ENCODE measurements around the gene BNIPL. TPM values are rescaled to one million over a fixed set of nuclear protein-coding genes. Genes with fewer than 3 reads are reported as not detected.

Gene BNIPL, protein sequence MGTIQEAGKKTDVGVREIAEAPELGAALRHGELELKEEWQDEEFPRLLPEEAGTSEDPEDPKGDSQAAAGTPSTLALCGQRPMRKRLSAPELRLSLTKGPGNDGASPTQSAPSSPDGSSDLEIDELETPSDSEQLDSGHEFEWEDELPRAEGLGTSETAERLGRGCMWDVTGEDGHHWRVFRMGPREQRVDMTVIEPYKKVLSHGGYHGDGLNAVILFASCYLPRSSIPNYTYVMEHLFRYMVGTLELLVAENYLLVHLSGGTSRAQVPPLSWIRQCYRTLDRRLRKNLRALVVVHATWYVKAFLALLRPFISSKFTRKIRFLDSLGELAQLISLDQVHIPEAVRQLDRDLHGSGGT
- 100 to 1,000 TPM; 111 to 159 TPM for polyA plus RNA-seq

GRCh38 chr1:151036356-151036755, at the start of gene BNIPL:
Gene BNIPL, plus strand, starts transcription at chr1:151036586. Its CDS starts 140 bp downstream, at chr1:151036726.
- H3K4me3 ChIP-seq (ENCODE audit: low read depth in 1 of 2, low read length in 2 of 2) = peak within 1 kb of the TSS; percentile 24 to 67
- no peaks in the 10 kb centered on the region for H3K27me3 ChIP-seq (ENCODE audit: control insufficient read depth in 1 of 2, insufficient read depth in 2 of 2, low read length in 2 of 2)
- peak within 1 kb of the TSS; percentile 82 to 85 for H3K27ac ChIP-seq (ENCODE audit: low read depth in 2 of 2, low read length in 1 of 2)
- H3K9me3 ChIP-seq (ENCODE audit: control insufficient read depth in 2 of 2, insufficient read depth in 1 of 2, low read depth in 1 of 2, low read length in 1 of 2) = no peaks in the 10 kb centered on the region
- H3K4me1 ChIP-seq (ENCODE audit: control insufficient read depth in 2 of 2, insufficient read depth in 2 of 2, low read length in 1 of 2) = peaks cover 3 to 4% of the 10 kb centered on the region in 2 donors
- 33 to 50% methylated on average over 2 of the region's 2 CpGs for WGBS, 2 donors
- H3K36me3 ChIP-seq (ENCODE audit: control insufficient read depth in 2 of 2, insufficient read depth in 2 of 2, low read length in 1 of 2) = peaks cover 6 to 11% of the 10 kb centered on the region in 2 donors

DNA sequence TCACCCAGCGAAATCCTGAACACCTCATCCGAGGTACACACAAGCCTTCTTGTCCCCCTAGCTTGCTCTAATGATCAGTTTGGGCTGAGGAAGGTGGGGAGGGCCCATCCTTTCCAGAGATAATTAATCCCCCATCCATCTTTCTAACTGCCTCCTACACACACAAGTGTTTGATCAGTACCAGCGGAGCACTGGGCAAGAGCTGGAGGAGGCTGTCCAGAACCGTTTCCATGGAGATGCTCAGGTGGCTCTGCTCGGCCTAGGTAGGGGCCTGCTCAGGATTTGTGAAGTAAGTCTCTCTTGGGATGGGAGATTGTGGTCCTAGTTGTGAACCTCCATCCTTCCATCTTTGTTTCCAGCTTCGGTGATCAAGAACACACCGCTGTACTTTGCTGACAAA, 48.5 kb upstream of the BNIPL start:
- H3K27me3 ChIP-seq (ENCODE audit: control insufficient read depth in 1 of 2, insufficient read depth in 2 of 2, low read length in 2 of 2) = no peaks in the 10 kb centered on the region
- no peak overlapping the region for H3K27ac ChIP-seq (ENCODE audit: low read depth in 2 of 2, low read length in 1 of 2)
- H3K36me3 ChIP-seq (ENCODE audit: control insufficient read depth in 2 of 2, insufficient read depth in 2 of 2, low read length in 1 of 2) = no peaks in the 10 kb centered on the region
- no peaks in the 10 kb centered on the region for H3K9me3 ChIP-seq (ENCODE audit: control insufficient read depth in 2 of 2, insufficient read depth in 1 of 2, low read depth in 1 of 2, low read length in 1 of 2)
- no peaks in the 10 kb centered on the region for H3K4me1 ChIP-seq (ENCODE audit: control insufficient read depth in 2 of 2, insufficient read depth in 2 of 2, low read length in 1 of 2)
- WGBS, 2 donors = 83 to 88% methylated on average over 7 of the region's 7 CpGs
- H3K4me3 ChIP-seq (ENCODE audit: low read depth in 1 of 2, low read length in 2 of 2) = no peak overlapping the region

GRCh38 chr1:150992626-150993025, 43.8 kb upstream of the BNIPL start:
- H3K27me3 ChIP-seq (ENCODE audit: control insufficient read depth in 1 of 2, insufficient read depth in 2 of 2, low read length in 2 of 2) = no peaks in the 10 kb centered on the region
- no peak overlapping the region for H3K4me3 ChIP-seq (ENCODE audit: low read depth in 1 of 2, low read length in 2 of 2)
- WGBS, 2 donors = 73 to 84% methylated on average over 4 of the region's 4 CpGs
- H3K27ac ChIP-seq (ENCODE audit: low read depth in 2 of 2, low read length in 1 of 2) = no peak overlapping the region
- H3K9me3 ChIP-seq (ENCODE audit: control insufficient read depth in 2 of 2, insufficient read depth in 1 of 2, low read depth in 1 of 2, low read length in 1 of 2) = no peaks in the 10 kb centered on the region
- H3K36me3 ChIP-seq (ENCODE audit: control insufficient read depth in 2 of 2, insufficient read depth in 2 of 2, low read length in 1 of 2) = peaks cover 8 to 9% of the 10 kb centered on the region in 2 donors
- no peaks in the 10 kb centered on the region for H3K4me1 ChIP-seq (ENCODE audit: control insufficient read depth in 2 of 2, insufficient read depth in 2 of 2, low read length in 1 of 2)

- Histone ChIP-seq H3K4me3 (ENCODE audit: low read depth in 1 of 2, low read length in 2 of 2) (no peak overlapping the region), H3K36me3 (ENCODE audit: control insufficient read depth in 2 of 2, insufficient read depth in 2 of 2, low read length in 1 of 2) (peaks cover 11 to 22% of the 10 kb centered on the region in 2 donors), H3K4me1 (ENCODE audit: control insufficient read depth in 2 of 2, insufficient read depth in 2 of 2, low read length in 1 of 2) (peaks cover 0 to 2% of the 10 kb centered on the region in 2 donors), H3K27ac (ENCODE audit: low read depth in 2 of 2, low read length in 1 of 2) (no peak overlapping the region), H3K27me3 (ENCODE audit: control insufficient read depth in 1 of 2, insufficient read depth in 2 of 2, low read length in 2 of 2) (no peaks in the 10 kb centered on the region), H3K9me3 (ENCODE audit: control insufficient read depth in 2 of 2, insufficient read depth in 1 of 2, low read depth in 1 of 2, low read length in 1 of 2) (no peaks in the 10 kb centered on the region)
- 85 to 86% methylated on average over 3 of the region's 3 CpGs for WGBS, 2 donors
These were observed 42.1 kb upstream of the BNIPL start for GRCh38 chr1:150994248-150994647.

GRCh38 chr1:150995460-150995859, 40.9 kb upstream of the BNIPL start:
- Histone ChIP-seq H3K36me3 (ENCODE audit: control insufficient read depth in 2 of 2, insufficient read depth in 2 of 2, low read length in 1 of 2) (peaks cover 14 to 25% of the 10 kb centered on the region in 2 donors), H3K4me3 (ENCODE audit: low read depth in 1 of 2, low read length in 2 of 2) (no peak overlapping the region), H3K9me3 (ENCODE audit: control insufficient read depth in 2 of 2, insufficient read depth in 1 of 2, low read depth in 1 of 2, low read length in 1 of 2) (no peaks in the 10 kb centered on the region), H3K4me1 (ENCODE audit: control insufficient read depth in 2 of 2, insufficient read depth in 2 of 2, low read length in 1 of 2) (peaks cover 0 to 2% of the 10 kb centered on the region in 2 donors), H3K27me3 (ENCODE audit: control insufficient read depth in 1 of 2, insufficient read depth in 2 of 2, low read length in 2 of 2) (no peaks in the 10 kb centered on the region), H3K27ac (ENCODE audit: low read depth in 2 of 2, low read length in 1 of 2) (peak overlapping the region in 1 of 2 donors; percentile 56)
- 42 to 59% methylated on average over 4 of the region's 4 CpGs for WGBS, 2 donors

DNA sequence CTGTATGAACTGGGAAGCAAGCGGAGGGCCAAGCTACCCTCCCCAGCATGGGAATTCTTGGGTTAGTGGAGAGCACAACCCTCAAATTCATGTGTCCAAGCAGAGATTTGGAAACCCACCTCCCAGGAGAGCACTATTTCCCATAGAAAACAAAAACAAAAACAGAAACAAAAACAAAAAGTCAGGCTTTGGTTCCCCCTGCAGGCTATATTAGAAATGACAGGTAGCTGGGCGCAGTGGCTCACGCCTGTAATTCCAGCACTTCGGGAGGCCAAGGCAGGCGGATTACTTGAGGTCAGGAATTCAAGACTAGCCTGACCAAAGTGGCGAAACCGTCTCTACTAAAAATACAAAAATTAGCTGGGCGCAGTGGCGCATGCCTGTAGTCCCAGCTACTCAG, 40.5 kb upstream of the BNIPL start:
- no peaks in the 10 kb centered on the region for H3K9me3 ChIP-seq (ENCODE audit: control insufficient read depth in 2 of 2, insufficient read depth in 1 of 2, low read depth in 1 of 2, low read length in 1 of 2)
- peaks cover 0 to 2% of the 10 kb centered on the region in 2 donors for H3K4me1 ChIP-seq (ENCODE audit: control insufficient read depth in 2 of 2, insufficient read depth in 2 of 2, low read length in 1 of 2)
- no peak overlapping the region for H3K4me3 ChIP-seq (ENCODE audit: low read depth in 1 of 2, low read length in 2 of 2)
- peaks cover 17 to 25% of the 10 kb centered on the region in 2 donors for H3K36me3 ChIP-seq (ENCODE audit: control insufficient read depth in 2 of 2, insufficient read depth in 2 of 2, low read length in 1 of 2)
- WGBS, 2 donors = 37 to 41% methylated on average over 9 of the region's 9 CpGs
- H3K27ac ChIP-seq (ENCODE audit: low read depth in 2 of 2, low read length in 1 of 2) = peak overlapping the region in 1 of 2 donors; percentile 56
- H3K27me3 ChIP-seq (ENCODE audit: control insufficient read depth in 1 of 2, insufficient read depth in 2 of 2, low read length in 2 of 2) = no peaks in the 10 kb centered on the region

DNA sequence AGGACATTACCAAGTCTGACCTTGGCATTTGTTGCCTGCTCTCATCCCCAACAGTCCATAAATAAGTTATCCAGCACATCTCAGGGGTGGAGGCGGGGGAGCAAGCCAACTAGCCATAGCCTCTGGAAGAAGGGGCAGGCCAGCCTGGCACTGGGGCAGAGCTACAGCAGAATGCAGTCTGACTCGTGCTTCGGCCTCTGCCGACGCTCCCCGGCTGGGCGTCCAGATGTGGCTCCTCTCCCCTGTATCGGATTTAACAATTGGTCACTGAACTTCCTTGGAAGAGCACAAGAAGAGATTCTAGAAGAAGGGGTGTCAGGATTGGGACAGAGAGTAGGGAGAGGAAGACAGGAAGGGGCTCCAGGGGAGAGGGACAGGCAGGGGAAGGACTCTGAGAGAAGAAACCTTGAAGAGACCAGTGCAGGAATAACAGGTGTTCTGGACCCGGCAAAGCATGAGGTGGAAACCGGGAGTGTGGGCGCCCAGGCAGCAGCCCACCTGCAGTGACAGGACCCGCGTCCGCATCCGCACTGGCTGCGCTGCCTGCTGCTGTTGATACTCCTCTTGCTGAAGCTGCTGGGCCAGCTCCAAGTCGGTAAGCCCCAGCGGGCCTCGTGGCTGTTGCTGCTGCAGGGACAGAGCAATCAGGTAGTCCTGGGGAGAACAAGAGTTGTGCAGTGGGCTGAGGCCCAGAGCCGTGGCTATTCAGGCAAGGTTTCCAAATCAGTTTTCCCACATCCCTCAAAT, 39.1 kb upstream of the BNIPL start:
- H3K27me3 ChIP-seq (ENCODE audit: control insufficient read depth in 1 of 2, insufficient read depth in 2 of 2, low read length in 2 of 2) = no peaks in the 10 kb centered on the region
- no peak overlapping the region for H3K27ac ChIP-seq (ENCODE audit: low read depth in 2 of 2, low read length in 1 of 2)
- H3K36me3 ChIP-seq (ENCODE audit: control insufficient read depth in 2 of 2, insufficient read depth in 2 of 2, low read length in 1 of 2) = peaks cover 17 to 28% of the 10 kb centered on the region in 2 donors
- WGBS, 2 donors = 87 to 91% methylated on average over 19 to 20 of the region's 20 CpGs
- H3K4me1 ChIP-seq (ENCODE audit: control insufficient read depth in 2 of 2, insufficient read depth in 2 of 2, low read length in 1 of 2) = peaks cover 2 to 4% of the 10 kb centered on the region in 2 donors
- H3K9me3 ChIP-seq (ENCODE audit: control insufficient read depth in 2 of 2, insufficient read depth in 1 of 2, low read depth in 1 of 2, low read length in 1 of 2) = no peaks in the 10 kb centered on the region
- no peak overlapping the region for H3K4me3 ChIP-seq (ENCODE audit: low read depth in 1 of 2, low read length in 2 of 2)

DNA sequence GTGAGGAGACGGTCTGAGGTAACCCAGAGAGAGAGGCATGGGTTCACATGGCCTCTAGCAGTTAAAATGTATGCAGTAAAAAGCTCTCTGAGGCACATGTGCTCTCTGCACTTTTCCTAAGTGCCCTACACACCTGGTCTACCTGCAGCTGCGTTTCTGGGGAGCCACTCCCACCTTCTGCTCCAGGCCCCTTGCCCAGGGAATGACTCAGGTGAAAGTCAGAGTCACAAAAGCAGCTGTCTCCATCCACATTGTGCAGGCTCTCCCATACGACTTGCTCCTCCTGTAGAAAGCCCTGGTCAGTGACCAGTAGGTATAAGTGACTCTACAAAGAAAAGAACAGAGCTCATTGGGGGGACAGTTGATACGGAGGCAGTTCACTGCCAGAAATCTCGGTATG, 38.4 kb upstream of the BNIPL start:
- H3K36me3 ChIP-seq (ENCODE audit: control insufficient read depth in 2 of 2, insufficient read depth in 2 of 2, low read length in 1 of 2) = peaks cover 17 to 33% of the 10 kb centered on the region in 2 donors
- H3K9me3 ChIP-seq (ENCODE audit: control insufficient read depth in 2 of 2, insufficient read depth in 1 of 2, low read depth in 1 of 2, low read length in 1 of 2) = no peaks in the 10 kb centered on the region
- H3K27ac ChIP-seq (ENCODE audit: low read depth in 2 of 2, low read length in 1 of 2) = no peak overlapping the region
- 53 to 54% methylated on average over 5 of the region's 5 CpGs for WGBS, 2 donors
- H3K27me3 ChIP-seq (ENCODE audit: control insufficient read depth in 1 of 2, insufficient read depth in 2 of 2, low read length in 2 of 2) = no peaks in the 10 kb centered on the region
- no peak overlapping the region for H3K4me3 ChIP-seq (ENCODE audit: low read depth in 1 of 2, low read length in 2 of 2)
- peaks cover 3 to 4% of the 10 kb centered on the region in 2 donors for H3K4me1 ChIP-seq (ENCODE audit: control insufficient read depth in 2 of 2, insufficient read depth in 2 of 2, low read length in 1 of 2)

DNA sequence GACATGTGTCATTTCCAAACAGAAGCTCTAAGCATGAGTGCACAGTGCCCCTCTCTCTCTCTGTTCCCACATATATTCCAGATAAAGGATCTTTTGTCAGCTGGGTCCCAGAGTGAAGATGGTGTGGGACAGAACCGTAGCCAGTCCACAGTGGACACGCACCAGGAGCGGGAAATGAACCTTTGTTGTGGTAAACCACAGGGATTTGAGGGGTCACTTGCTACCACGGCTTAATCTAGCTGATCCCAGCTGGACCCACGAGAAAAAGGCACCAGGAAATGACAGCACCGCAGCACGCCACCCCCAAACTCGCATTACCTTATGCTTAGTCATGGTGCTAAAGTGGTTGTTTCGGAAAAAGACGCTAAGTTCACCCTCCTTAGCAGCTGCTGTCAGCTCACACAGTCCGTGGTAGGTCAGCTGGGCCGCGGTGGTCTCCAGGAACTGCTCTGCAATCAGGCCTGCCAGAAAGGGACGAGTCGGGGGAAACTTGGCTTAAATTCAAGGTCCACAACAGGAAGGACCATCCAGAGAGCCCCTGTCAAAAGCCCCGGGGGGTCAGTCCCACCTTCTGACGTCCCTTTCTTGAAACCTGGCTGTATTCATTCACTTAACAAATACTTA, 37.2 kb upstream of the BNIPL start:
- peaks cover 17 to 33% of the 10 kb centered on the region in 2 donors for H3K36me3 ChIP-seq (ENCODE audit: control insufficient read depth in 2 of 2, insufficient read depth in 2 of 2, low read length in 1 of 2)
- peaks cover 3 to 4% of the 10 kb centered on the region in 2 donors for H3K4me1 ChIP-seq (ENCODE audit: control insufficient read depth in 2 of 2, insufficient read depth in 2 of 2, low read length in 1 of 2)
- no peak overlapping the region for H3K27ac ChIP-seq (ENCODE audit: low read depth in 2 of 2, low read length in 1 of 2)
- H3K27me3 ChIP-seq (ENCODE audit: control insufficient read depth in 1 of 2, insufficient read depth in 2 of 2, low read length in 2 of 2) = no peaks in the 10 kb centered on the region
- WGBS, 2 donors = 72 to 79% methylated on average over 17 of the region's 17 CpGs
- no peaks in the 10 kb centered on the region for H3K9me3 ChIP-seq (ENCODE audit: control insufficient read depth in 2 of 2, insufficient read depth in 1 of 2, low read depth in 1 of 2, low read length in 1 of 2)
- H3K4me3 ChIP-seq (ENCODE audit: low read depth in 1 of 2, low read length in 2 of 2) = no peak overlapping the region
